ENCODE results near the gene SCFD2.
A peak's percentile ranks its signal among the peaks of the same experiment; 100 is the strongest.

SCFD2 gene

DNA sequence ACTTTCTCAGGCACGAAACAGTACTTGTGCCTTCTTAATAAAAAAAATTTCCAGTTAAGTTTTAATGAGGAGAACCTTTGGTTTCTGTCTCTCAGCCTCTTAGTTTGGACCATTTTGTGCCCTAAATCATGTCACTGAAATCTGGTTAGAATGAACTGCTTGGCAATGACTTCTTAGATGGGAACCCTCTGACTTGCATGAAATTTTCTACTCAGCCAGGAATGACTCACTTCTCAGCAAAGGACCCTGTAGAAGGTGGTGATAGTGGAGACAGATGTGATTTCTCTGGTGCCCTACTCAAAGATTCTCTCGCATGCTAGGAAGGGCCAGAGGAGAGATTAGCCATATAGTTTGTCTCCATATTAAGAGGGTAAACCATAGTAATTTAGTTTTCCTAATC is 453.3 kb downstream of the SCFD2 start:
- H3K36me3 ChIP-seq (replicated peaks), result no peaks in the 10 kb centered on the region
- H3K27me3 ChIP-seq (replicated peaks), result no peaks in the 10 kb centered on the region
- in situ Hi-C loops (cut with HindIII; ENCODE audit: low pct_ligation_motif_present, low sequenced_read_pairs), result no loop called here
- TF ChIP-seq, protein P1, sequence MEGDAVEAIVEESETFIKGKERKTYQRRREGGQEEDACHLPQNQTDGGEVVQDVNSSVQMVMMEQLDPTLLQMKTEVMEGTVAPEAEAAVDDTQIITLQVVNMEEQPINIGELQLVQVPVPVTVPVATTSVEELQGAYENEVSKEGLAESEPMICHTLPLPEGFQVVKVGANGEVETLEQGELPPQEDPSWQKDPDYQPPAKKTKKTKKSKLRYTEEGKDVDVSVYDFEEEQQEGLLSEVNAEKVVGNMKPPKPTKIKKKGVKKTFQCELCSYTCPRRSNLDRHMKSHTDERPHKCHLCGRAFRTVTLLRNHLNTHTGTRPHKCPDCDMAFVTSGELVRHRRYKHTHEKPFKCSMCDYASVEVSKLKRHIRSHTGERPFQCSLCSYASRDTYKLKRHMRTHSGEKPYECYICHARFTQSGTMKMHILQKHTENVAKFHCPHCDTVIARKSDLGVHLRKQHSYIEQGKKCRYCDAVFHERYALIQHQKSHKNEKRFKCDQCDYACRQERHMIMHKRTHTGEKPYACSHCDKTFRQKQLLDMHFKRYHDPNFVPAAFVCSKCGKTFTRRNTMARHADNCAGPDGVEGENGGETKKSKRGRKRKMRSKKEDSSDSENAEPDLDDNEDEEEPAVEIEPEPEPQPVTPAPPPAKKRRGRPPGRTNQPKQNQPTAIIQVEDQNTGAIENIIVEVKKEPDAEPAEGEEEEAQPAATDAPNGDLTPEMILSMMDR (IDR thresholded peaks at IDR 0.05; ENCODE audit: low read depth, low read length, missing control alignments), result no peak
- peak; percentile 37 for DNase-seq
- no peak overlapping the region for H3K4me3 ChIP-seq (ENCODE audit: low read depth, low read length)
- H3K27ac ChIP-seq, result no peak overlapping the region

DNA sequence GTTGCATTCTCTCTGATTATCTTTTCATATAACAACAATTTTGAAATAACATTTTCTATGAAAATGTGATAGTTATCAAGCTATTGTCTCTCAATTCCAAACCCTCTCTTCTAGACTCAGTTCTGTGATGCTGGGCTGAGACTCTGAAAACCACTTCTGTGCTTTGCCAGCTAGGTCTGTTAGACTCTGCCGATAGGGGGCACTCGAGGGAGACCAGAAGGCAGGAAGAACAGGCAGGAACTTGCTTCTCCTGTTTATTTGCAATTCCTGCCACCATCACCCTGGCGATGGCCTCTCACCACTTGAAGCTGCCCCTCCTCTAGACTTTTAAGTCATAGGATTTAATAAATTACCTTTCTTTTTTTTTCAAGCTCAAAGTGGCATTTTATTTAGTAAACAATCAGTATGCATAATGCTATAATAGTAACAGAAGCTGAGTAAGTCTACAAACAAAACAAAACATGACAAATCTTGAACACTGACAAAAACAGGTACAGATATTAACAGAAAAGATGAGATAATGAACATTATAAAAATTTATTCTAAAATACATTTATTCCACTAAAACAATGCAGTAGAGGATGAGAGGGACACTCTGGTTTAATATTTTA is 454.1 kb downstream of the SCFD2 start:
- H3K27me3 ChIP-seq (replicated peaks), result no peaks in the 10 kb centered on the region
- TF ChIP-seq, protein P1 (IDR thresholded peaks at IDR 0.05; ENCODE audit: low read depth, low read length, missing control alignments), result peak; percentile 95
- no peak overlapping the region for H3K4me3 ChIP-seq (ENCODE audit: low read depth, low read length)
- in situ Hi-C loops (cut with HindIII; ENCODE audit: low pct_ligation_motif_present, low sequenced_read_pairs), result no loop called here
- DNase-seq, result peak; percentile 79
- H3K27ac ChIP-seq, result no peak overlapping the region
- H3K36me3 ChIP-seq (replicated peaks), result no peaks in the 10 kb centered on the region

DNA sequence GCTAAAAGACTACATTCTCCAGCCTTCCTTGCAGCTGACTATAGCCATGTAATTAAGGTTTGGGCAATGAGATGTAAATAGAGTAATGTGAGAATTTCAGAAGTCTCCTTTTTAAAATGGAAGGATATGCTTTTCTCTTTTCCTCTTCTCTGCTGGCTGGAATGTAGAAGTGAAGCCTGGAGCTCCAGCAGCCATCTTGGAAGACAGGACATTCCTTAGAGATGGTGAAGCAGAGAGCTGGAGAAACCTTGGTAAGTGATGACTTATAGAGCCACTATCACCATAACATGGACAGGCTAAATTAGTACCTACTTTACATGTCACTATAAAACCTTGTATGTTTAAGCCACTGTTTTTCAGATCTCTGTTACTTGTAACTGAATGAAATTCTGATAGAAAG is 455.7 kb downstream of the SCFD2 start:
- no peak overlapping the region for H3K27ac ChIP-seq
- TF ChIP-seq, protein P1 (IDR thresholded peaks at IDR 0.05; ENCODE audit: low read depth, low read length, missing control alignments), result no peak
- H3K36me3 ChIP-seq (replicated peaks), result no peaks in the 10 kb centered on the region
- no peaks in the 10 kb centered on the region for H3K27me3 ChIP-seq (replicated peaks)
- no peak overlapping the region for H3K4me3 ChIP-seq (ENCODE audit: low read depth, low read length)
- in situ Hi-C loops (cut with HindIII; ENCODE audit: low pct_ligation_motif_present, low sequenced_read_pairs), result no loop called here
- no peak for DNase-seq

- no peak overlapping the region for H3K4me3 ChIP-seq (ENCODE audit: low read depth, low read length)
- H3K27ac ChIP-seq, result no peak overlapping the region
- TF ChIP-seq, protein P1 (IDR thresholded peaks at IDR 0.05; ENCODE audit: low read depth, low read length, missing control alignments), result no peak
- no peaks in the 10 kb centered on the region for H3K36me3 ChIP-seq (replicated peaks)
- peak; percentile 42 for DNase-seq
- no peaks in the 10 kb centered on the region for H3K27me3 ChIP-seq (replicated peaks)
- in situ Hi-C loops (cut with HindIII; ENCODE audit: low pct_ligation_motif_present, low sequenced_read_pairs), result no loop called here
Observed at GRCh38 chr4:52907510-52907909, 458.4 kb downstream of the SCFD2 start.

GRCh38 chr4:52904421-52904820 is 461.4 kb downstream of the SCFD2 start:
- peak; percentile 58 for DNase-seq
- Histone ChIP-seq H3K4me3 (ENCODE audit: low read depth, low read length) (no peak overlapping the region), H3K27me3 (replicated peaks) (no peaks in the 10 kb centered on the region), H3K27ac (no peak overlapping the region), H3K36me3 (replicated peaks) (no peaks in the 10 kb centered on the region)
- TF ChIP-seq, protein P1 (IDR thresholded peaks at IDR 0.05; ENCODE audit: low read depth, low read length, missing control alignments), result no peak
- in situ Hi-C loops (cut with HindIII; ENCODE audit: low pct_ligation_motif_present, low sequenced_read_pairs), result no loop called here

- in situ Hi-C loops (cut with HindIII; ENCODE audit: low pct_ligation_motif_present, low sequenced_read_pairs), result no loop called here
- Histone ChIP-seq H3K27me3 (replicated peaks) (no peaks in the 10 kb centered on the region), H3K27ac (no peak overlapping the region), H3K36me3 (replicated peaks) (no peaks in the 10 kb centered on the region), H3K4me3 (ENCODE audit: low read depth, low read length) (no peak overlapping the region)
- TF ChIP-seq, protein P1 (IDR thresholded peaks at IDR 0.05; ENCODE audit: low read depth, low read length, missing control alignments), result no peak
- DNase-seq, result no peak
Observed at GRCh38 chr4:52903273-52903672, 462.6 kb downstream of the SCFD2 start.
